GM12878 (cell line): Measurements from ENCODE around the gene ROBO1. TPM values are rescaled to one million over a fixed set of nuclear protein-coding genes. Genes with fewer than 3 reads are reported as not detected.

Experiments
- BMI1 ChIP-seq: fragments of 450-650 bp; IDR thresholded peaks from 2 replicates; pipeline ENCODE4 v1.6.1; 2016; ENCODE audit warnings: mild to moderate bottlenecking, moderate library complexity, borderline replicate concordance
- BRCA1 ChIP-seq: IDR thresholded peaks from 2 replicates; pipeline ENCODE4 v1.6.1; 2011; ENCODE audit warnings: low read depth, low read length, improper control_type of control experiment
- NFYA ChIP-seq: IDR thresholded peaks from 2 replicates; pipeline ENCODE4 v1.6.1; 2011; ENCODE audit warnings: low read depth, mild to moderate bottlenecking, low read length, improper control_type of control experiment, borderline replicate concordance
- YBX1 ChIP-seq: fragments of 450-650 bp; IDR thresholded peaks from 2 replicates; pipeline ENCODE4 v1.6.1; 2016; ENCODE audit warnings: antibody characterized with exemption
- ZNF207 ChIP-seq: fragments of 450-650 bp; IDR thresholded peaks from 2 replicates; pipeline ENCODE4 v1.6.1; 2014; ENCODE audit warnings: antibody characterized with exemption, mild to moderate bottlenecking, borderline replicate concordance
- ZNF622 ChIP-seq: fragments of 450-650 bp; IDR thresholded peaks from 2 replicates; pipeline ENCODE4 v1.6.1; 2017; ENCODE audit warnings: mild to moderate bottlenecking, inconsistent platforms
- polyA plus RNA-seq, 11 experiments: library from polyadenylated mRNA; depleted of rRNA in 4 of 11; unstranded in 6 of 11; stranded (reverse) in 5 of 11; fragments of >200 nt; fragmentation: Nextera tagmentation in 4 of 11; fragmentation: Illumina TruSeq in 1 of 11; extraction: Ambion mirVana in 4 of 11; extraction: Trizol in 1 of 11; gene quantifications; 1 replicate in 1 of 11; 2 replicates in 10 of 11; pipeline versions ENCODE4 v1.2.1 to v1.2.3, GENCODE V29; 2011 to 2016; ENCODE audit warnings: inconsistent platforms in 2 of 11, missing spikeins in 2 of 11, low read depth in 1 of 11
- total RNA-seq, 4 experiments: library from RNA; depleted of rRNA in 3 of 4; stranded (reverse); fragments of >200 nt in 3 of 4; fragmentation: Illumina TruSeq in 1 of 4; extraction: Trizol in 1 of 4; gene quantifications; 2 replicates each; pipeline versions ENCODE4 v1.2.1 to v1.2.3, GENCODE V29; 2013 to 2021
- TF ChIP-seq, protein P1 (sequence below): fragments of 450-650 bp; IDR thresholded peaks from 2 replicates; pipeline ENCODE4 v1.6.1; 2017; ENCODE audit warnings: mild to moderate bottlenecking, moderate library complexity
- TF ChIP-seq, protein P2 (sequence below): fragments of 450-650 bp; IDR thresholded peaks from 2 replicates; pipeline ENCODE4 v1.6.1; 2017; ENCODE audit warnings: low read depth, mild to moderate bottlenecking, moderate library complexity
- TF ChIP-seq, protein P3 (sequence below): fragments of 450-650 bp; conservative IDR thresholded peaks from 2 replicates; pipeline ENCODE4 v1.6.1; 2017; ENCODE audit warnings: mild to moderate bottlenecking, moderate library complexity

The ROBO1 gene
- total and polyA plus RNA-seq, 10 of the 15 experiments (the other 5 are each of a cell fraction or from before 2014, with no cell fraction given) = 0.29 to 46.5 (median 1.2) TPM

DNA sequence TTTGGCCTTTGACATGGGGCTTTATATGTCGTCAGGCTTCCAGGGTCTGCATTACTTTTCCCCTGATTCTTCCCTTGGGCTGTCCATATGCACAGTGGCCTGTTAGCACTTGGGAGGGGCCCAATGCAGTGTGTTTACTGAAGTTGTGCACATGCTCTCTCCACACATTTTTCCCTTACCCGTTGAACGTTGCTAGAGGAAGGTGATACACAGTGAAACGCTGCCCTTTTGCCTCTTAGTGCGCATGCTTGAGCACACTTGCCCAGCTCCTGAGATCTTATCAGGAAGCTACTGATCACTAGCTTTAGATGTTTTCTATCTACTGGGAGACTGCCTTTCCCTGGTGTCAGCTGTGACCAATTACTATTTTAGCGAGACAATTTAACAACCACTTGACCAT lies 1198.0 kb downstream of the ROBO1 start (continued):
- TF ChIP-seq, protein P1, sequence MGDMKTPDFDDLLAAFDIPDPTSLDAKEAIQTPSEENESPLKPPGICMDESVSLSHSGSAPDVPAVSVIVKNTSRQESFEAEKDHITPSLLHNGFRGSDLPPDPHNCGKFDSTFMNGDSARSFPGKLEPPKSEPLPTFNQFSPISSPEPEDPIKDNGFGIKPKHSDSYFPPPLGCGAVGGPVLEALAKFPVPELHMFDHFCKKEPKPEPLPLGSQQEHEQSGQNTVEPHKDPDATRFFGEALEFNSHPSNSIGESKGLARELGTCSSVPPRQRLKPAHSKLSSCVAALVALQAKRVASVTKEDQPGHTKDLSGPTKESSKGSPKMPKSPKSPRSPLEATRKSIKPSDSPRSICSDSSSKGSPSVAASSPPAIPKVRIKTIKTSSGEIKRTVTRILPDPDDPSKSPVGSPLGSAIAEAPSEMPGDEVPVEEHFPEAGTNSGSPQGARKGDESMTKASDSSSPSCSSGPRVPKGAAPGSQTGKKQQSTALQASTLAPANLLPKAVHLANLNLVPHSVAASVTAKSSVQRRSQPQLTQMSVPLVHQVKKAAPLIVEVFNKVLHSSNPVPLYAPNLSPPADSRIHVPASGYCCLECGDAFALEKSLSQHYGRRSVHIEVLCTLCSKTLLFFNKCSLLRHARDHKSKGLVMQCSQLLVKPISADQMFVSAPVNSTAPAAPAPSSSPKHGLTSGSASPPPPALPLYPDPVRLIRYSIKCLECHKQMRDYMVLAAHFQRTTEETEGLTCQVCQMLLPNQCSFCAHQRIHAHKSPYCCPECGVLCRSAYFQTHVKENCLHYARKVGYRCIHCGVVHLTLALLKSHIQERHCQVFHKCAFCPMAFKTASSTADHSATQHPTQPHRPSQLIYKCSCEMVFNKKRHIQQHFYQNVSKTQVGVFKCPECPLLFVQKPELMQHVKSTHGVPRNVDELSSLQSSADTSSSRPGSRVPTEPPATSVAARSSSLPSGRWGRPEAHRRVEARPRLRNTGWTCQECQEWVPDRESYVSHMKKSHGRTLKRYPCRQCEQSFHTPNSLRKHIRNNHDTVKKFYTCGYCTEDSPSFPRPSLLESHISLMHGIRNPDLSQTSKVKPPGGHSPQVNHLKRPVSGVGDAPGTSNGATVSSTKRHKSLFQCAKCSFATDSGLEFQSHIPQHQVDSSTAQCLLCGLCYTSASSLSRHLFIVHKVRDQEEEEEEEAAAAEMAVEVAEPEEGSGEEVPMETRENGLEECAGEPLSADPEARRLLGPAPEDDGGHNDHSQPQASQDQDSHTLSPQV = no peak
- TF ChIP-seq BMI1 = no peak
- no peak for TF ChIP-seq ZNF207
- TF ChIP-seq, protein P2, sequence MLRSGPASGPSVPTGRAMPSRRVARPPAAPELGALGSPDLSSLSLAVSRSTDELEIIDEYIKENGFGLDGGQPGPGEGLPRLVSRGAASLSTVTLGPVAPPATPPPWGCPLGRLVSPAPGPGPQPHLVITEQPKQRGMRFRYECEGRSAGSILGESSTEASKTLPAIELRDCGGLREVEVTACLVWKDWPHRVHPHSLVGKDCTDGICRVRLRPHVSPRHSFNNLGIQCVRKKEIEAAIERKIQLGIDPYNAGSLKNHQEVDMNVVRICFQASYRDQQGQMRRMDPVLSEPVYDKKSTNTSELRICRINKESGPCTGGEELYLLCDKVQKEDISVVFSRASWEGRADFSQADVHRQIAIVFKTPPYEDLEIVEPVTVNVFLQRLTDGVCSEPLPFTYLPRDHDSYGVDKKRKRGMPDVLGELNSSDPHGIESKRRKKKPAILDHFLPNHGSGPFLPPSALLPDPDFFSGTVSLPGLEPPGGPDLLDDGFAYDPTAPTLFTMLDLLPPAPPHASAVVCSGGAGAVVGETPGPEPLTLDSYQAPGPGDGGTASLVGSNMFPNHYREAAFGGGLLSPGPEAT = no peak
- no peak for TF ChIP-seq BRCA1
- TF ChIP-seq, protein P3, sequence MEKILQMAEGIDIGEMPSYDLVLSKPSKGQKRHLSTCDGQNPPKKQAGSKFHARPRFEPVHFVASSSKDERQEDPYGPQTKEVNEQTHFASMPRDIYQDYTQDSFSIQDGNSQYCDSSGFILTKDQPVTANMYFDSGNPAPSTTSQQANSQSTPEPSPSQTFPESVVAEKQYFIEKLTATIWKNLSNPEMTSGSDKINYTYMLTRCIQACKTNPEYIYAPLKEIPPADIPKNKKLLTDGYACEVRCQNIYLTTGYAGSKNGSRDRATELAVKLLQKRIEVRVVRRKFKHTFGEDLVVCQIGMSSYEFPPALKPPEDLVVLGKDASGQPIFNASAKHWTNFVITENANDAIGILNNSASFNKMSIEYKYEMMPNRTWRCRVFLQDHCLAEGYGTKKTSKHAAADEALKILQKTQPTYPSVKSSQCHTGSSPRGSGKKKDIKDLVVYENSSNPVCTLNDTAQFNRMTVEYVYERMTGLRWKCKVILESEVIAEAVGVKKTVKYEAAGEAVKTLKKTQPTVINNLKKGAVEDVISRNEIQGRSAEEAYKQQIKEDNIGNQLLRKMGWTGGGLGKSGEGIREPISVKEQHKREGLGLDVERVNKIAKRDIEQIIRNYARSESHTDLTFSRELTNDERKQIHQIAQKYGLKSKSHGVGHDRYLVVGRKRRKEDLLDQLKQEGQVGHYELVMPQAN = no peak
- TF ChIP-seq ZNF622 = no peak
- TF ChIP-seq NFYA = no peak
- TF ChIP-seq YBX1 = no peak
- TF ChIP-seq, all 136 proteins: peak for 0
